Calu3 (cell line): ENCODE data around the gene PITPNB. TPM values are rescaled to one million over a fixed set of nuclear protein-coding genes. Genes with fewer than 3 reads are reported as not detected.

Experiments
- BruUV-seq: library from RNA; stranded (reverse); fragments of 400-500 nt; replicated peaks from 2 replicates; lab custom pipeline; 2021; lab: Mats Ljungman, UMichigan
- CTCF ChIA-PET: fragments of 300-600 bp; sonication (Branson Sonifier 250); formaldehyde crosslinking; loops from one replicate; lab custom pipeline; 2022; ENCODE audit warnings: antibody characterized with exemption; lab: Charles Lee
- DNase-seq: peaks from one replicate; pipeline ENCODE4 v3.0.0; 2022
- H3K27ac Mint-ChIP-seq: one replicate; pipeline ENCODE4 v1.8.0; 2022; ENCODE audit warnings: mixed read lengths; ENCODE audit not compliant: unreplicated experiment
- H3K27me3 Mint-ChIP-seq: one replicate; pipeline ENCODE4 v1.8.0; 2022; ENCODE audit warnings: mixed read lengths; ENCODE audit not compliant: unreplicated experiment
- H3K36me3 Mint-ChIP-seq: one replicate; pipeline ENCODE4 v1.8.0; 2022; ENCODE audit warnings: mild to moderate bottlenecking, moderate library complexity, mixed read lengths; ENCODE audit not compliant: insufficient read depth, unreplicated experiment
- H3K4me1 Mint-ChIP-seq: one replicate; pipeline ENCODE4 v1.8.0; 2022; ENCODE audit warnings: mild to moderate bottlenecking, low read depth, mixed read lengths; ENCODE audit not compliant: unreplicated experiment
- H3K4me3 Mint-ChIP-seq: one replicate; pipeline ENCODE4 v1.8.0; 2022; ENCODE audit warnings: mild to moderate bottlenecking, low read depth, moderate library complexity, mixed read lengths; ENCODE audit not compliant: unreplicated experiment
- H3K9me3 Mint-ChIP-seq: one replicate; pipeline ENCODE4 v1.8.0; 2022; ENCODE audit warnings: low read depth, mixed read lengths; ENCODE audit not compliant: unreplicated experiment
- CTCF ChIP-seq: fragments of 200-600 bp; IDR thresholded peaks from one replicate; pipeline ENCODE4 v1.8.0; 2022; ENCODE audit warnings: antibody characterized with exemption; ENCODE audit not compliant: unreplicated experiment
- intact Hi-C: fragments of 100-400 bp; cut with micrococcal nuclease; formaldehyde crosslinking; loops from one replicate; pipeline ENCODE4 v1.10.0; 2022; ENCODE audit not compliant: unreplicated experiment
- total RNA-seq: library from RNA; stranded (reverse); gene quantifications from 2 replicates; pipeline ENCODE4 v1.2.3, GENCODE V29; 2022

The PITPNB gene
- total RNA-seq, 1 experiment from 2014 or later, result 136 TPM

GRCh38 chr22:27885977-27886842, 32.8 kb downstream of the PITPNB start:
- peak; percentile 52 for TF ChIP-seq CTCF
- peak; percentile 43 for DNase-seq
- peaks cover 31% of the 10 kb centered on the region for H3K4me1 Mint-ChIP-seq
- intact Hi-C loops, result loop anchor here (1.0 kb wide), 1 partner anchor 123 kb away; no protein-coding TSS in a partner anchor
- H3K27me3 Mint-ChIP-seq, result no peaks in the 10 kb centered on the region
- H3K9me3 Mint-ChIP-seq, result no peaks in the 10 kb centered on the region
- H3K36me3 Mint-ChIP-seq, result peaks cover 53% of the 10 kb centered on the region
- H3K4me3 Mint-ChIP-seq, result no peak overlapping the region
- no peak overlapping the region for H3K27ac Mint-ChIP-seq
- BruUV-seq, result no TSS peak
- CTCF ChIA-PET, result interaction anchor here (0.8 to 1.0 kb wide), 2 partner anchors 16 to 125 kb away, joined by 3 read pairs; no protein-coding TSS in a partner anchor

- CTCF ChIA-PET, result interaction anchor here (0.6 to 1.6 kb wide), 2 partner anchors 21 to 43 kb away, joined by 3 read pairs; no protein-coding TSS in a partner anchor
- no peak for TF ChIP-seq CTCF
- DNase-seq, result no peak
- Mint-ChIP-seq H3K36me3 (peaks cover 55% of the 10 kb centered on the region), H3K4me3 (no peak overlapping the region), H3K4me1 (peaks cover 31% of the 10 kb centered on the region), H3K27me3 (no peaks in the 10 kb centered on the region), H3K27ac (no peak overlapping the region), H3K9me3 (no peaks in the 10 kb centered on the region)
- no TSS peak for BruUV-seq
- intact Hi-C loops, result no loop called here
These were observed 35.3 kb downstream of the PITPNB start for GRCh38 chr22:27883656-27884350.

GRCh38 chr22:27882507-27883290, 36.4 kb downstream of the PITPNB start:
- BruUV-seq, result no TSS peak

More at GRCh38 chr22:27882507-27883290, 36.4 kb downstream of the PITPNB start:
- Mint-ChIP-seq H3K27ac (no peak overlapping the region), H3K4me1 (peaks cover 23% of the 10 kb centered on the region), H3K36me3 (peaks cover 50% of the 10 kb centered on the region), H3K4me3 (no peak overlapping the region), H3K27me3 (no peaks in the 10 kb centered on the region), H3K9me3 (no peaks in the 10 kb centered on the region)
- CTCF ChIA-PET, result interaction anchor here (1.6 kb wide), 1 partner anchor 20 kb away, joined by 3 read pairs; no protein-coding TSS in a partner anchor
- no peak for DNase-seq
- intact Hi-C loops, result no loop called here
- TF ChIP-seq CTCF, result no peak
